Activated naive CD8-positive, alpha-beta T cell treated with anti-CD3 and anti-CD28 coated beads, Interleukin-2, amount 50 U/mL, for 24 hours (primary cell): ENCODE measurements around the gene LONRF2.

Experiments
- ATAC-seq: fragments of 150-1000 bp; cut with Tn5 transposase; one replicate; pipeline ENCODE4 v1.10.0; 2021
- DNase-seq: peaks from one replicate; pipeline ENCODE4 v3.0.0; 2021
- H3K27ac Mint-ChIP-seq: one replicate; pipeline ENCODE4 v1.8.0; 2021; ENCODE audit warnings: mild to moderate bottlenecking, mixed read lengths
- H3K27me3 Mint-ChIP-seq: one replicate; pipeline ENCODE4 v1.8.0; 2021; ENCODE audit warnings: mixed read lengths
- H3K36me3 Mint-ChIP-seq: one replicate; pipeline ENCODE4 v1.8.0; 2021; ENCODE audit warnings: low read depth, mixed read lengths
- H3K4me1 Mint-ChIP-seq: one replicate; pipeline ENCODE4 v1.8.0; 2021; ENCODE audit warnings: mixed read lengths
- H3K4me3 Mint-ChIP-seq: one replicate; pipeline ENCODE4 v1.8.0; 2021; ENCODE audit warnings: mild to moderate bottlenecking, moderate library complexity, mixed read lengths
- H3K9me3 Mint-ChIP-seq: one replicate; pipeline ENCODE4 v1.8.0; 2021; ENCODE audit warnings: mixed read lengths

The LONRF2 gene

DNA sequence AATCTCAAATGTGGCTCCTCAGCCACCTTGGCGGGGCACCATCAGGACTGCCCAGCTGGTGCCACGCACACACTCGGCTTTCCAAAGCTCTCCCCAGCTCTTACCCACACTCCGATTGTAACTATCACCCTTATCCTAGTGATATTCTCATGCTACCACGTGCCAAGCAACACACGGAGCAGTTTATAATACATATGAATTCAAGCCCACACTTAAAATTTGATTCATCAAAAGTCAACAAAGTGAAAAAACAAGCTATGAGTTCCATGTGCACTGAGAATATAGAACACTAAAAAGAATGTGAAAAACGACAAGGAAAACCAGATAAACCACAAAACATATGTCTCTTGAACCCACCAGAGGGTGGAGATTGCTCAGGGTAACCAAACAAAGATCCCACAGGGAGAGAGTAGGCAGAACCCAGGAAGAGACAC lies 31.6 kb downstream of the LONRF2 start:
- no peaks in the 10 kb centered on the region for H3K4me1 Mint-ChIP-seq

GRCh38 chr2:100289020-100289419 lies 33.3 kb downstream of the LONRF2 start:
- Mint-ChIP-seq H3K27me3 (peaks cover 3% of the 10 kb centered on the region), H3K36me3 (no peaks in the 10 kb centered on the region), H3K27ac (no peak overlapping the region), H3K9me3 (no peaks in the 10 kb centered on the region), H3K4me3 (no peak overlapping the region), H3K4me1 (no peaks in the 10 kb centered on the region)
- ATAC-seq (no peak), DNase-seq (no peak)

More for the DNA sequence above, 31.6 kb downstream of the LONRF2 start:
- H3K27me3 Mint-ChIP-seq = peaks cover 8% of the 10 kb centered on the region
- H3K36me3 Mint-ChIP-seq = no peaks in the 10 kb centered on the region
- H3K9me3 Mint-ChIP-seq = no peaks in the 10 kb centered on the region
- ATAC-seq = no peak
- no peak overlapping the region for H3K27ac Mint-ChIP-seq
- H3K4me3 Mint-ChIP-seq = no peak overlapping the region
- no peak for DNase-seq

DNA sequence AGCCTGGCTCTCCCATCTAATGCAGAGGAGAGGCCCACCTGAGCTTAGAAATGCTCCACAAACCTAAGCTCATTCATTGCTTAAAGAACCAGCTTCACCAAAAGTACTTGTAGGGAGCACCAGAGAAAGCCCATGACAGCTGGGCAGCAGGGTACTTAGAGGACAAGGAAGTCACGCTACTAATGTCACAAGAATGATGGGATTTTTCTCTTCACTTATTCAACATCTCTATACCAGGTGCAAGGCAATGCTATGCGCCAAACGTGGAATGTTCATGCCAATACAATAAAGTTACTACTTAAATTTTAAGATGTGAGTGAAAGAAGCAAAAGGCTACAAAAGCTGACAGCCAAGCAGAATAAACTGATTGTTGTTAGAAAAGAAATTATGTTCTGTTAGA lies 36.0 kb downstream of the LONRF2 start:
- Mint-ChIP-seq H3K4me3 (no peak overlapping the region), H3K9me3 (no peaks in the 10 kb centered on the region), H3K27ac (no peak overlapping the region), H3K4me1 (peaks cover 3% of the 10 kb centered on the region), H3K36me3 (no peaks in the 10 kb centered on the region), H3K27me3 (peaks cover 11% of the 10 kb centered on the region)
- DNase-seq (no peak), ATAC-seq (no peak)

DNA sequence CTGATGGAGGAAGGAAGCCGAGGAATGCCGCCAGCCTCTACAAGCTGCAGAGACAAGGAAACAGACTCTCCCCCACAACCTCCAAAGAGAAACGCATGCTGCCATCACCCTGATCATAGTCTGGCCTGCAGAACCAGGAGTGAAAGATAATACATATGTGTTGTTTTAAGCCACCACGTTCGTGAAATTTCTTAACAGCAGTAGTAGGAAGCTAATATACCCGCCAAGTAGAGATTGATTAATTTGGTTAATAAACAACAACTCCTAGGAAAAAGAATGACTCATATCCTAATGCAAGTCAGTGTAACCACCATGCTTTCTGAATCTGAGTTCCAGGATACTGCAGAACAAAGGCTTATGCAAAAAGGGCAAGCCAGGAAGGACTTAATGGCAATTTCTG lies 36.6 kb downstream of the LONRF2 start:
- DNase-seq (no peak), ATAC-seq (no peak)
- Mint-ChIP-seq H3K4me3 (no peak overlapping the region), H3K27ac (no peak overlapping the region), H3K36me3 (no peaks in the 10 kb centered on the region), H3K27me3 (peaks cover 15% of the 10 kb centered on the region), H3K4me1 (peaks cover 4% of the 10 kb centered on the region), H3K9me3 (no peaks in the 10 kb centered on the region)

GRCh38 chr2:100285011-100285410 lies 37.3 kb downstream of the LONRF2 start:
- Mint-ChIP-seq H3K27me3 (peaks cover 17% of the 10 kb centered on the region), H3K27ac (no peak overlapping the region), H3K4me1 (peaks cover 4% of the 10 kb centered on the region), H3K36me3 (no peaks in the 10 kb centered on the region), H3K9me3 (no peaks in the 10 kb centered on the region), H3K4me3 (no peak overlapping the region)
- no peak for ATAC-seq
- DNase-seq = no peak

DNA sequence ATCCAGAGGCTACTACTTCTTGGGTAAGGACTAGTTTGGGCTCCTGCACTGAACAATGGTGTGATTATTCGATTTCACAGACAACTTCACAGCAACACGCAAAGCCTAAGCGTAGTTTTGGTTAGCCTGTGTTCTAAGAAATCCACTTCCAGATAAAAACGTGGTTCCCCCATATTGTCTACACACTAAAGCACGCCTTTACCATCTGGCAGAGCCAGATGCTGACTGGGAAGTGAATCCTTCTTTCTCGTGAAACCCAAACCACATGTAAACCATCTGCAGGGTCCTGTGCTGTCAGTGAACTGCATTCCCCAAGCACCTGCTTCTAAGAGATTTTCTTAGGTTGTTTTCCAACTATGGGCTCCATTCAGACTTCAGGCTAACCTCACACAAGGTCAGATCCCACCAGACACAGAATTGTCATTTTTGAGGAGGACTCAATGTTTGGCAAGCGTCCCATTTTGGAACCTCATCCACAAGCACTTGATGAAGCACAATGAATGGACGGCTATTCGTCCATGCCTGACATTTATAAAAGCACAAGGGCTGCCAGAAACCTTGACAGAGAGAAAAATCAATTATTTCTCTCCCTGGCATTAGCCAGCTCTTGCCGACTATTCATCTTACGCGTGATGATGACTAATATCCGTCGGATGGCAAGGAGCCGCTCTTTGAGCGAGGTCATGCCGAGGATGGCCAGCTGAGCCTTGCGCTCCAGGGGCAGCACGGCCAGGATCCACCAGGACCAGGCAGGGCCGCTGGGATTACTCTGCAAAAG lies 38.4 kb downstream of the LONRF2 start:
- DNase-seq = no peak
- Mint-ChIP-seq H3K9me3 (no peaks in the 10 kb centered on the region), H3K27me3 (peaks cover 17% of the 10 kb centered on the region), H3K4me1 (peaks cover 4% of the 10 kb centered on the region), H3K36me3 (no peaks in the 10 kb centered on the region), H3K4me3 (no peak overlapping the region), H3K27ac (no peak overlapping the region)
- no peak for ATAC-seq

DNA sequence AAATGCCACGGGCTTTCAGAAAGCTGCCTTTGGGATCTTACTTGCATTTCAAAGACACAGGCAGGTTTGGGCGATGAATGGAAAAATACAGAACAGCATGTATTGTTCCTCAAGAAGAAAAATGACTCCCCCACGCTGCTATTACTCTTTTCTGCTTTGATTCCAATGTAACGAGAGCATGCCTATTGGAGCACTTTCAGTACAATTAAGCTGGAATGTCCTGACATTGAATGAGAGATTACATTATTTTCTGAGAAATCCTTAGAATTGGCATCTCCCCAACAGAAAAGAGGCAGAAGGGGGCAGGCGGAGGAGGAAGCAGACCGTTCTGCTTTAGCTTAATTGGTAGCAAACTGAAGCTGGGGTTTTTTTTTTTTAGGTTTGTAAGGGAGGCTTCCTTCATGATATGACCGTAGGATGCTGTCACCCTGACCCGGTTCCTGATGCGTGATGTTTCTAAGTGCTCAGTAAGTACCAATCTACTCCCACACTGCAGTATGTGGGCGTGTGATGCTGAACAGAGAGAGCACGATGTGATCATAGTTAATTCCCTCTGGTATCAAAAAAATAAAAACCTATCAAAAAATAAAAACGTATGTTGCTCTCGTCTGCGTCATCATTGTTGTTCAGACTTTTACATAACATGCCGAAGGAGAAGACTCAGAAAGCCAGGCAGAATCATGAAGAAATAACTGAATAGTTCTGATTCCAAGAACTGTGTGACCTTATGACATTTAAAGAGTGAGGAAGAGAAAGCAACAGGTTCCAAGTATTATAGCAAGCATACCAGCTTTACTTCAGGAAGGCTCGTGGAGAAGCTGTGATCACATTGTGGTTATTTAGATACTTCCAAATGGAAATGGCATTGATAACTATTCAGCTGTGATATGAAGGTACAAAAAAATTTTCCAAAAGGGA lies 40.5 kb downstream of the LONRF2 start:
- Mint-ChIP-seq H3K4me1 (peaks cover 4% of the 10 kb centered on the region), H3K9me3 (no peaks in the 10 kb centered on the region), H3K27me3 (peaks cover 14% of the 10 kb centered on the region), H3K27ac (no peak overlapping the region), H3K4me3 (no peak overlapping the region), H3K36me3 (no peaks in the 10 kb centered on the region)
- DNase-seq (no peak), ATAC-seq (no peak)

DNA sequence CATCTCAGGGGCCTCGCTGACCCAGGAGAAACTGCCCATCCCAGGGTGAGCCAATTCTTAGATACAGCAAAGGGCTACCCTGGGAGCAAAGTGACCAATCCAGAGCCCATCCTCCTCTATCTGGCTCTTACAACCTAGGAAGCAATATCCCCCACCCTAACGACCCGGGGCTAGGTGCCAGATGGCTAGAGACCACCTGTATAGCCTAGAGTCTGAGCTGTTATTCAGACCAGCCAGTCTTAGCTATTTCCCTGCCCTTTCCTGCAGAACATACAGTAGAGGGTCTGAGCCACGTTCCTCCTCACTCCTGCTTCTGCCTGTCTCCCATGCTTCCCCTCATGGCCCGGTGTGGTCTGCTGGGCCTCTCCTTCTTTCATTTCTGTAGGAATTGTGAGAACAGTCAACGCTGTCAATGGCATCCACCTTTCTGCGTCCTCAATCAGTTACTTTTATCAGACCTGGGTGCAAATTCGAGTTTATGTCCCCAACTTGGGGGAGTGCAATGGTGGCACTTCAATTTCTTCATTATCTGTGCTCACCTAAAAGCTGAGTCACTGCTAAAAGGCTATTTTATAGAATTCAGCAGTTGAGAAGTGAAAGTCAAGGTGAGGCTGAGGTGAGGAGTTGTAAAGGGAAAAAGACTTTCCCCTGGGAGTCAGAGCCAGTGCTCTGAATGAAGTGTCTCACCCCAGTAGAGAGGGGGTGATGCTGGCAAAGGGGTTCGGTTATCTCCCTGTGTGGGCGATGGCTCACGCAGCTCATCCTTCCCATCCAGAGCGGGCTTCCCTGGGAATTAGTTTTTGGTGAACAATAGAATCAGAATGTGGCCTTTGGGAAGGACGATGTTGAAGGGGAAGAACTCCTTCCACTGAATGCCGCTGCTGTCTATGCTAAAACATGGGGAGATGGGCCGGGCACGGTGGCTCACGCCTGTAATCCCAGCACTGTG lies 42.4 kb downstream of the LONRF2 start:
- Mint-ChIP-seq H3K27me3 (peaks cover 16% of the 10 kb centered on the region), H3K4me3 (no peak overlapping the region), H3K9me3 (no peaks in the 10 kb centered on the region), H3K4me1 (peaks cover 4% of the 10 kb centered on the region), H3K36me3 (no peaks in the 10 kb centered on the region), H3K27ac (no peak overlapping the region)
- DNase-seq (no peak), ATAC-seq (no peak)

DNA sequence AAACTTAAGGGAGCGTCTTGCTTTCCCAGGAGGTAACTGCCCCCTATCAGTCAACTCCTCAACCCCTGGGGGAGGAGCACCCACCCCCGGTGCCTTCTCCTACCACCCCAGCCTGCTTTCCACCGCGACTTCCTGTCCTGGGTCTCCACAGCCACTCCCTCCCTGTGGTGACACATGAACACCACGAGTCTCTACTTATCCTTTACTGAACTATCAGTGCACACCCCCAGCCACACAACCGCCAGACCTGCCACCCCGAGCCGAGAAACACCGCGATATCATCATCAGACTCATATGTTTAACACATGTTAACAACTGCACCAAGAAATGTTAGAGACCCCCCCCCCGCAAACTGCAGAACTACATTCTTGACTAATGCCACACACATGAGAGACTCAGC lies 43.3 kb downstream of the LONRF2 start:
- DNase-seq (no peak), ATAC-seq (no peak)
- H3K9me3 Mint-ChIP-seq = no peaks in the 10 kb centered on the region
- H3K4me1 Mint-ChIP-seq = peaks cover 4% of the 10 kb centered on the region
- no peak overlapping the region for H3K27ac Mint-ChIP-seq
- H3K4me3 Mint-ChIP-seq = no peak overlapping the region
- H3K36me3 Mint-ChIP-seq = no peaks in the 10 kb centered on the region
- H3K27me3 Mint-ChIP-seq = peaks cover 16% of the 10 kb centered on the region

- Mint-ChIP-seq H3K36me3 (no peaks in the 10 kb centered on the region), H3K27me3 (peaks cover 16% of the 10 kb centered on the region), H3K4me3 (no peak overlapping the region), H3K27ac (no peak overlapping the region), H3K4me1 (peaks cover 4% of the 10 kb centered on the region), H3K9me3 (no peaks in the 10 kb centered on the region)
- DNase-seq (no peak), ATAC-seq (no peak)
These were observed 43.8 kb downstream of the LONRF2 start for GRCh38 chr2:100278501-100278900.

DNA sequence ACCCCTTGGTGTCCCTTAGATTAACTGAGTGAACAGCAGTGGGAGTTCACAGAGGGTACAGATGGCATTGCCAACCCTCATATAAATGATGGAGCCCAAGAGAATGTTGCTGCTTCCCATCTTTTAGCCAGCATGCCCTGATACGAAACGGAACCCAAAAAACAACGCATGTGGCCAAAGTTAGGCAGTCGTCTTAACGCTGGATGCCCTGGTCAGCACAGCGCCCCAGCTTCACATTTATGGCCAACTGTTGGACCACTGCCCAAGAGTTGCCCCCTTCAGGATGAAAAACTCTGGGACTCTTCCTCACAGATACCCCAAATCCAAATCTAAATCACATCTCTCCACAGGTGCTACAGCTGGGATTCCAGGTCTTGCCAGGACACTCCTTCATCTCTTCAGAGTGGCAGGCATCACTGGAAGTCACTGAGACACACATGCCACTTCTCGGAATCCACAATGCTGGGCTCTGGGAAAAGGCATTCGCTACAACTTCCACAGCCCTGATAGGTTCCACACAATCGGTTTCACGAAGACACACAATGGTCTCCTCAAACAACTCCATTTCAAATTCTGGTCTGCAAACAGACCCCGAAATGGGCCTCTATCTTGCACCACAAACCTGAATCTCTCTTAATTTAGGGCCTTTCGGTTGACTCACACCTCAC lies 44.6 kb downstream of the LONRF2 start:
- H3K9me3 Mint-ChIP-seq = no peaks in the 10 kb centered on the region
- no peak for ATAC-seq
- no peak overlapping the region for H3K4me3 Mint-ChIP-seq
- H3K27ac Mint-ChIP-seq = no peak overlapping the region
- no peaks in the 10 kb centered on the region for H3K36me3 Mint-ChIP-seq
- peaks cover 14% of the 10 kb centered on the region for H3K27me3 Mint-ChIP-seq
- H3K4me1 Mint-ChIP-seq = peaks cover 4% of the 10 kb centered on the region
- no peak for DNase-seq

- no peaks in the 10 kb centered on the region for H3K9me3 Mint-ChIP-seq
- peaks cover 1% of the 10 kb centered on the region for H3K4me1 Mint-ChIP-seq
- no peaks in the 10 kb centered on the region for H3K36me3 Mint-ChIP-seq
- DNase-seq = no peak
- no peak overlapping the region for H3K4me3 Mint-ChIP-seq
- H3K27ac Mint-ChIP-seq = no peak overlapping the region
- H3K27me3 Mint-ChIP-seq = peaks cover 9% of the 10 kb centered on the region
- no peak for ATAC-seq
These were observed 45.6 kb downstream of the LONRF2 start for GRCh38 chr2:100276716-100277115.

DNA sequence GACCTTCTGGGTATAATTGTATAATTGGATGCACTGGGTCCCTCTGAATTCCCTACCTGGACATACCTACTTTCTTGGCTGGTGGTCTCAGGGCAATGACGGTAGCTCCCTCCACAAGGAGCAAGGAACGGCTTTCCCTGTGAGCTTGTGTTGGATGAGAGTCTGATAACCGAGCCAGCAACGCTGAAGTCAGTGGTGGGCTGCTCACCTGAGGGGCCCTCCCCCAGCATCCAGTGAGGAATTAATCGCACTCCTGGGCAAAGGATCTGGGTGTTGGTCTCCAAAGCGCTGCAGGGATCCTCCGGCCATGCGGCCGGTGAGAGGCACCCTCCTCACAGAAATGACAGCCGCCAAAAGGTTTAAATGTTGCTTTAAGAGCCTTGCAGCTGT lies 47.1 kb downstream of the LONRF2 start:
- Mint-ChIP-seq H3K4me1 (no peaks in the 10 kb centered on the region), H3K27me3 (peaks cover 3% of the 10 kb centered on the region), H3K36me3 (no peaks in the 10 kb centered on the region), H3K4me3 (no peak overlapping the region), H3K27ac (no peak overlapping the region), H3K9me3 (peaks cover 3% of the 10 kb centered on the region)
- ATAC-seq = no peak
- DNase-seq = no peak
